Esophagus muscularis mucosa (tissue), 3 donors: ENCODE results near the gene WDR64.

Experiments
- CTCF ChIP-seq, 3 experiments: fragments of 200-600 bp in 2 of 3; fragments of 450-650 bp in 1 of 3; sonication (generic) in 2 of 3; IDR thresholded peaks; one replicate each; pipeline ENCODE4 v1.5.1; 2017 to 2019; ENCODE audit warnings: antibody characterized with exemption in 3 of 3, mild to moderate bottlenecking in 2 of 3, moderate library complexity in 1 of 3
- EP300 ChIP-seq: sonication (generic); formaldehyde crosslinking; IDR thresholded peaks from one replicate; pipeline ENCODE4 v1.6.1; 2017; ENCODE audit warnings: antibody characterized with exemption

GRCh38 chr1:241779897-241780296 is 127.8 kb downstream of the WDR64 start:
- no peak for TF ChIP-seq CTCF (IDR thresholded peaks at IDR 0.05)
- TF ChIP-seq EP300 = no peak
